ENCODE measurements around the gene SLITRK4. TPM values are rescaled to one million over a fixed set of nuclear protein-coding genes. Genes with fewer than 3 reads are reported as not detected.

Gene SLITRK4
- total RNA-seq, 1 experiment from 2014 or later = 1.5 TPM

DNA sequence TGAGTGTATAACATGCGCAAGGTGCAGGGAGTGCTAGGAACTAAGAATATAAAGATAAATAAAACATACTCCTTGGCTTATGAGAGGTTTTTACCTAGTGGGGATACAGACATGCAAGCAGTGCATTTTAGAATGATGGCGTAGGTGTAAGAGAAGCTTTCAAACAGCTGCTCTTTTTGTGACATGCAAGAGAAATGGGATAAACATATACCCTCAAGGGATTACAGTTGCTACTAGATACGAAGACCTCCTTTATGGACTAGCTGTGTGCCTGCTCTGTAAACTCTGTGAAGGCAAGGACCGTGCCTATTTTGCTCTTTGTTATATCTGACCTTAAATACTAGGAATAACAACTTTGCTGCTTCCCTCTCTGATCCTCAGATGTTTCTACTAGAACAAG is 39.0 kb upstream of the SLITRK4 start:
- no peaks in the 10 kb centered on the region for H3K79me2 ChIP-seq (ENCODE audit: insufficient read depth, low read length)
- no peak overlapping the region for H2BK120ac ChIP-seq (ENCODE audit: low read depth, low read length, poor library complexity, severe bottlenecking)
- no peak overlapping the region for H3K23ac ChIP-seq (ENCODE audit: insufficient read length, low read depth, low read length)
- peaks cover 31% of the 10 kb centered on the region for H3K9me3 ChIP-seq (ENCODE audit: control insufficient read depth, low read depth, low read length)
- no peak overlapping the region for H3K56ac ChIP-seq (ENCODE audit: insufficient read length, low read depth, low read length)
- H3K36me3 Mint-ChIP-seq (ENCODE audit: insufficient read depth in 1 of 3, low read depth in 3 of 3) = no peaks in the 10 kb centered on the region; a peak in 3 of 7 replicates
- H4K91ac ChIP-seq (ENCODE audit: insufficient read length, low read depth, low read length) = no peak overlapping the region
- no peak overlapping the region for H2BK15ac ChIP-seq (ENCODE audit: low read depth, low read length)
- H2AFZ ChIP-seq (ENCODE audit: low read length) = no peak overlapping the region
- no peaks in the 10 kb centered on the region for H4K20me1 ChIP-seq (ENCODE audit: control insufficient read depth, insufficient read depth, insufficient read length)
- no CpG with 5 or more reads among the region's 4 CpGs for WGBS (ENCODE audit: extremely low coverage, insufficient read length, low lambda C conversion rate)
- no peak overlapping the region for H3K27ac ChIP-seq (ENCODE audit: insufficient read length, low read depth, low read length)
- no peak overlapping the region for H3K4me3 Mint-ChIP-seq
- H3K4me1 ChIP-seq (ENCODE audit: insufficient read depth, low read length) = no peaks in the 10 kb centered on the region
- no peak overlapping the region for H3K27ac Mint-ChIP-seq
- H2AK5ac ChIP-seq (ENCODE audit: insufficient read length, low read length) = no peak overlapping the region
- no peak overlapping the region for H4K8ac ChIP-seq (replicated peaks; ENCODE audit: insufficient read length, low read depth, low read length)
- H3K4me2 ChIP-seq (ENCODE audit: insufficient read depth, insufficient read length, low read length) = no peak overlapping the region
- H3K4me1 Mint-ChIP-seq = no peaks in the 10 kb centered on the region
- no peak overlapping the region for H2BK5ac ChIP-seq (ENCODE audit: insufficient read length, low read length)
- no peaks in the 10 kb centered on the region for H3K23me2 ChIP-seq (ENCODE audit: insufficient read length, low read depth, low read length, poor library complexity, severe bottlenecking)
- no peak overlapping the region for H3K4ac ChIP-seq (ENCODE audit: low read depth, low read length)
- no peak overlapping the region for H2BK20ac ChIP-seq (ENCODE audit: low read depth, low read length, poor library complexity, severe bottlenecking)
- H3K27me3 ChIP-seq (ENCODE audit: insufficient read depth, low read length) = no peaks in the 10 kb centered on the region
- TF ChIP-seq, protein P1, sequence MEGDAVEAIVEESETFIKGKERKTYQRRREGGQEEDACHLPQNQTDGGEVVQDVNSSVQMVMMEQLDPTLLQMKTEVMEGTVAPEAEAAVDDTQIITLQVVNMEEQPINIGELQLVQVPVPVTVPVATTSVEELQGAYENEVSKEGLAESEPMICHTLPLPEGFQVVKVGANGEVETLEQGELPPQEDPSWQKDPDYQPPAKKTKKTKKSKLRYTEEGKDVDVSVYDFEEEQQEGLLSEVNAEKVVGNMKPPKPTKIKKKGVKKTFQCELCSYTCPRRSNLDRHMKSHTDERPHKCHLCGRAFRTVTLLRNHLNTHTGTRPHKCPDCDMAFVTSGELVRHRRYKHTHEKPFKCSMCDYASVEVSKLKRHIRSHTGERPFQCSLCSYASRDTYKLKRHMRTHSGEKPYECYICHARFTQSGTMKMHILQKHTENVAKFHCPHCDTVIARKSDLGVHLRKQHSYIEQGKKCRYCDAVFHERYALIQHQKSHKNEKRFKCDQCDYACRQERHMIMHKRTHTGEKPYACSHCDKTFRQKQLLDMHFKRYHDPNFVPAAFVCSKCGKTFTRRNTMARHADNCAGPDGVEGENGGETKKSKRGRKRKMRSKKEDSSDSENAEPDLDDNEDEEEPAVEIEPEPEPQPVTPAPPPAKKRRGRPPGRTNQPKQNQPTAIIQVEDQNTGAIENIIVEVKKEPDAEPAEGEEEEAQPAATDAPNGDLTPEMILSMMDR (conservative IDR thresholded peaks at IDR 0.05) = no peak
- H3K14ac ChIP-seq (ENCODE audit: insufficient read depth, low read length) = no peak overlapping the region
- H4K5ac ChIP-seq (ENCODE audit: insufficient read length, low read depth, low read length) = no peak overlapping the region
- no peak overlapping the region for H3K18ac ChIP-seq (ENCODE audit: insufficient read length, low read depth, low read length)
- H3K9ac ChIP-seq (ENCODE audit: extremely low read depth, insufficient read length, low read length) = no peak overlapping the region
- H2BK12ac ChIP-seq (ENCODE audit: insufficient read length, low read depth, low read length) = no peak overlapping the region
- no peaks in the 10 kb centered on the region for H3K27me3 Mint-ChIP-seq (ENCODE audit: low read depth)
- no peaks in the 10 kb centered on the region for H3K79me1 ChIP-seq (ENCODE audit: insufficient read depth, low read depth, low read length, poor library complexity, severe bottlenecking)
- no peak overlapping the region for H3T11ph ChIP-seq (ENCODE audit: low read length)
- no peak for DNase-seq
- H3K9me3 Mint-ChIP-seq = peaks cover 63 to 66% of the 10 kb centered on the region in 2 experiments

Data from H9 (cell line).